Measurements from ENCODE around the gene NSRP1.

GRCh38 chr17:30217054-30217453 is 100.4 kb downstream of the NSRP1 start:
- no peak for TF ChIP-seq POLR2A (IDR thresholded peaks at IDR 0.05; ENCODE audit: low read depth, low read length)
- no peak for TF ChIP-seq PAX5 (IDR thresholded peaks at IDR 0.05; ENCODE audit: insufficient read depth, low read length, severe bottlenecking)
- TF ChIP-seq TAF1 (IDR thresholded peaks at IDR 0.05; ENCODE audit: low read depth, low read length): no peak
